H9 (cell line): ENCODE data around the gene ZNF287. TPM values are rescaled to one million over a fixed set of nuclear protein-coding genes. Genes with fewer than 3 reads are reported as not detected.

Experiments used
- DNase-seq: peaks from one replicate; pipeline ENCODE4 v3.0.0-alpha.2; 2017
- H2AFZ ChIP-seq: one replicate; pipeline ENCODE4 v1.6.1; 2013; ENCODE audit warnings: mild to moderate bottlenecking, low read length, control low read depth, moderate library complexity
- H2AK5ac ChIP-seq: 2 replicates; pipeline ENCODE4 v1.6.1; 2013; ENCODE audit warnings: low read length, control low read depth, mixed read lengths; ENCODE audit not compliant: insufficient read length
- H2BK120ac ChIP-seq: one replicate; pipeline ENCODE4 v1.6.1; 2013; ENCODE audit warnings: low read depth, mild to moderate bottlenecking, low read length, control low read depth, inconsistent platforms; ENCODE audit not compliant: poor library complexity, severe bottlenecking
- H2BK12ac ChIP-seq: 2 replicates; pipeline ENCODE4 v1.6.1; 2013; ENCODE audit warnings: low read length, control low read depth, mixed read lengths, low read depth; ENCODE audit not compliant: insufficient read length
- H2BK15ac ChIP-seq: 2 replicates; pipeline ENCODE4 v1.6.1; 2013; ENCODE audit warnings: low read depth, low read length, control low read depth
- H2BK20ac ChIP-seq: one replicate; pipeline ENCODE4 v1.6.1; 2013; ENCODE audit warnings: low read depth, mild to moderate bottlenecking, low read length, control low read depth, inconsistent platforms; ENCODE audit not compliant: poor library complexity, severe bottlenecking
- H2BK5ac ChIP-seq: 2 replicates; pipeline ENCODE4 v1.6.1; 2013; ENCODE audit warnings: low read length, control low read depth, mixed read lengths; ENCODE audit not compliant: insufficient read length
- H3K14ac ChIP-seq: 2 replicates; pipeline ENCODE4 v1.6.1; 2013; ENCODE audit warnings: low read length, control low read depth; ENCODE audit not compliant: insufficient read depth
- H3K18ac ChIP-seq: 2 replicates; pipeline ENCODE4 v1.6.1; 2013; ENCODE audit warnings: low read depth, mild to moderate bottlenecking, mixed read lengths, low read length, control low read depth; ENCODE audit not compliant: insufficient read length
- H3K23ac ChIP-seq: 2 replicates; pipeline ENCODE4 v1.6.1; 2013; ENCODE audit warnings: low read length, control low read depth, mixed read lengths, low read depth; ENCODE audit not compliant: insufficient read length
- H3K23me2 ChIP-seq: 2 replicates; pipeline ENCODE4 v1.6.1; 2013; ENCODE audit warnings: low read depth, mild to moderate bottlenecking, mixed read lengths, low read length, control low read depth; ENCODE audit not compliant: insufficient read length, poor library complexity, severe bottlenecking
- H3K27ac ChIP-seq: 2 replicates; pipeline ENCODE4 v1.5.1; 2013; ENCODE audit warnings: low read length, control low read depth, mixed read lengths, low read depth; ENCODE audit not compliant: insufficient read length
- H3K27me3 ChIP-seq: 2 replicates; pipeline ENCODE4 v1.6.1; 2013; ENCODE audit warnings: low read length, control low read depth, inconsistent platforms; ENCODE audit not compliant: insufficient read depth
- H3K4ac ChIP-seq: 2 replicates; pipeline ENCODE4 v1.6.1; 2013; ENCODE audit warnings: low read depth, mild to moderate bottlenecking, control low read depth, inconsistent platforms, low read length, moderate library complexity
- H3K4me1 ChIP-seq: 2 replicates; pipeline ENCODE4 v1.6.1; 2013; ENCODE audit warnings: low read length, control low read depth, inconsistent platforms; ENCODE audit not compliant: insufficient read depth
- H3K4me2 ChIP-seq: 2 replicates; pipeline ENCODE4 v1.6.1; 2013; ENCODE audit warnings: low read length, control low read depth, mixed read lengths; ENCODE audit not compliant: insufficient read length, insufficient read depth
- H3K56ac ChIP-seq: 2 replicates; pipeline ENCODE4 v1.6.1; 2013; ENCODE audit warnings: low read depth, mild to moderate bottlenecking, mixed read lengths, low read length, control low read depth; ENCODE audit not compliant: insufficient read length
- H3K79me1 ChIP-seq: 2 replicates; pipeline ENCODE4 v1.6.1; 2013; ENCODE audit warnings: low read depth, mild to moderate bottlenecking, moderate library complexity, low read length, control low read depth, inconsistent platforms; ENCODE audit not compliant: insufficient read depth, poor library complexity, severe bottlenecking
- H3K79me2 ChIP-seq: 2 replicates; pipeline ENCODE4 v1.6.1; 2013; ENCODE audit warnings: low read length, control low read depth, inconsistent platforms; ENCODE audit not compliant: insufficient read depth
- H3K9ac ChIP-seq: 2 replicates; pipeline ENCODE4 v1.6.1; 2013; ENCODE audit warnings: low read length, control low read depth, mixed read lengths; ENCODE audit not compliant: insufficient read length; ENCODE audit errors: extremely low read depth
- H3K9me3 ChIP-seq: one replicate; pipeline ENCODE4 v1.6.1; 2013; ENCODE audit warnings: low read depth, low read length, inconsistent platforms; ENCODE audit not compliant: control insufficient read depth
- H3T11ph ChIP-seq: one replicate; pipeline ENCODE4 v1.6.1; 2013; ENCODE audit warnings: mild to moderate bottlenecking, low read length, control low read depth, inconsistent platforms
- H4K20me1 ChIP-seq: one replicate; pipeline ENCODE4 v1.6.1; 2013; ENCODE audit not compliant: control insufficient read depth, insufficient read length, insufficient read depth
- H4K5ac ChIP-seq: 2 replicates; pipeline ENCODE4 v1.6.1; 2013; ENCODE audit warnings: low read depth, mild to moderate bottlenecking, mixed read lengths, low read length, control low read depth; ENCODE audit not compliant: insufficient read length
- H4K8ac ChIP-seq: replicated peaks from 2 replicates; pipeline ENCODE4 v1.6.1; 2013; ENCODE audit warnings: low read length, control low read depth, mixed read lengths, low read depth; ENCODE audit not compliant: insufficient read length
- H4K91ac ChIP-seq: 2 replicates; pipeline ENCODE4 v1.6.1; 2013; ENCODE audit warnings: low read depth, mild to moderate bottlenecking, moderate library complexity, mixed read lengths, low read length, control low read depth; ENCODE audit not compliant: insufficient read length
- H3K27ac Mint-ChIP-seq, 3 experiments: 2 replicates in 2 of 3; 3 replicates in 1 of 3; pipeline ENCODE4 v1.8.0; 2020 to 2021; ENCODE audit warnings: mixed read lengths in 3 of 3, mild to moderate bottlenecking in 1 of 3, moderate library complexity in 1 of 3
- H3K27me3 Mint-ChIP-seq: 2 replicates; pipeline ENCODE4 v1.8.0; 2021; ENCODE audit warnings: low read depth, mild to moderate bottlenecking, moderate library complexity, mixed read lengths
- H3K36me3 Mint-ChIP-seq, 3 experiments: 2 replicates in 2 of 3; 3 replicates in 1 of 3; pipeline ENCODE4 v1.8.0; 2020 to 2021; ENCODE audit warnings: low read depth in 3 of 3, mixed read lengths in 3 of 3; ENCODE audit not compliant: insufficient read depth in 1 of 3
- H3K4me1 Mint-ChIP-seq, 2 experiments: 2 replicates each; pipeline ENCODE4 v1.8.0; 2020; ENCODE audit warnings: mixed read lengths in 2 of 2
- H3K4me3 Mint-ChIP-seq, 2 experiments: 2 replicates in 1 of 2; 3 replicates in 1 of 2; pipeline ENCODE4 v1.8.0; 2020 to 2021; ENCODE audit warnings: mild to moderate bottlenecking in 2 of 2, mixed read lengths in 2 of 2, moderate library complexity in 1 of 2
- H3K9me3 Mint-ChIP-seq, 2 experiments: 2 replicates in 1 of 2; 3 replicates in 1 of 2; pipeline ENCODE4 v1.8.0; 2020; ENCODE audit warnings: mild to moderate bottlenecking in 2 of 2, mixed read lengths in 2 of 2, moderate library complexity in 1 of 2
- CTCF ChIP-seq: fragments of 200-600 bp; sonication (generic); conservative IDR thresholded peaks from 3 replicates; pipeline ENCODE4 v1.8.0; 2021; ENCODE audit warnings: antibody characterized with exemption, mild to moderate bottlenecking
- WGBS: extraction: QIAGEN DNeasy Blood & Tissue Kit; methylation state at CpG from one replicate; pipeline ENCODE4 v1.1.7; 2013; ENCODE audit warnings: missing lambda C conversion rate, low lambda C conversion rate, mixed read lengths; ENCODE audit not compliant: insufficient read length; ENCODE audit errors: extremely low coverage; 5-methylcytosine and 5-hydroxymethylcytosine counted together
- total RNA-seq: library from RNA; stranded (reverse); gene quantifications from 2 replicates; pipeline ENCODE4 v1.2.1, GENCODE V29; 2021

ZNF287 gene
- total RNA-seq, 1 experiment from 2014 or later, result 7.1 TPM

- no peaks in the 10 kb centered on the region for H3K79me1 ChIP-seq
- no peak overlapping the region for H2BK5ac ChIP-seq
- Mint-ChIP-seq H3K36me3 (peaks cover 0 to 3% (median 0%) of the 10 kb centered on the region in 3 experiments; a peak in 2 of 7 replicates), H3K9me3 (no peaks in the 10 kb centered on the region), H3K4me3 (no peak overlapping the region), H3K27me3 (peaks cover 49% of the 10 kb centered on the region), H3K4me1 (peaks cover 27 to 30% of the 10 kb centered on the region in 2 experiments), H3K27ac (no peak overlapping the region)
- no peak overlapping the region for H2BK120ac ChIP-seq
- no peak overlapping the region for H3K14ac ChIP-seq
- H3K9ac ChIP-seq, result no peak overlapping the region
- H3K79me2 ChIP-seq, result no peaks in the 10 kb centered on the region
- H3K4me1 ChIP-seq, result peaks cover 11% of the 10 kb centered on the region; the same call in 1 of the 2 replicates
- no peak overlapping the region for H4K91ac ChIP-seq
- no peaks in the 10 kb centered on the region; the same call in 1 of the 2 replicates for H3K27me3 ChIP-seq
- no peak overlapping the region for H3K18ac ChIP-seq
- H3K4me2 ChIP-seq, result no peak overlapping the region
- no peak overlapping the region for H4K8ac ChIP-seq
- TF ChIP-seq CTCF, result no peak
- H2BK15ac ChIP-seq, result no peak overlapping the region
- DNase-seq, result no peak
- WGBS, result no CpG with 5 or more reads among the region's 6 CpGs
- no peaks in the 10 kb centered on the region for H3K23me2 ChIP-seq
- H2BK20ac ChIP-seq, result no peak overlapping the region
- no peaks in the 10 kb centered on the region for H4K20me1 ChIP-seq
- no peak overlapping the region for H3K23ac ChIP-seq
- no peaks in the 10 kb centered on the region for H3K9me3 ChIP-seq
- no peak overlapping the region for H3T11ph ChIP-seq
- no peak overlapping the region for H3K27ac ChIP-seq
- no peak overlapping the region for H2AK5ac ChIP-seq
- no peak overlapping the region for H3K4ac ChIP-seq
- no peak overlapping the region for H3K56ac ChIP-seq
- H4K5ac ChIP-seq, result no peak overlapping the region
- no peak overlapping the region for H2AFZ ChIP-seq
- no peak overlapping the region for H2BK12ac ChIP-seq
Measured at GRCh38 chr17:16513873-16514272, 55.1 kb downstream of the ZNF287 start.
